CD14-positive monocyte (primary cell): ENCODE data around the gene MALAT1. TPM values are rescaled to one million over a fixed set of nuclear protein-coding genes. Genes with fewer than 3 reads are reported as not detected.

Experiments
- DNase-seq, 3 donors: peaks; one replicate each; pipeline ENCODE4 v3.0.0-alpha.2; 2011 to 2022
- H2AFZ ChIP-seq: 2 replicates; pipeline ENCODE4 v1.6.0; 2012; ENCODE audit warnings: mild to moderate bottlenecking, low read depth, low read length, inconsistent platforms; ENCODE audit not compliant: insufficient read depth, poor library complexity, severe bottlenecking
- H3K27ac ChIP-seq, 2 donors: 1 replicate in 1 of 2; 2 replicates in 1 of 2; pipeline ENCODE4 v1.5.1; 2012 to 2013; ENCODE audit warnings: low read length in 2 of 2, control low read depth in 1 of 2, inconsistent platforms in 1 of 2, low read depth in 1 of 2, mild to moderate bottlenecking in 1 of 2
- H3K27me3 ChIP-seq, 2 donors: one replicate each; pipeline versions ENCODE4 v1.6.0 to v1.6.1; 2011 to 2013; ENCODE audit warnings: low read length in 2 of 2; ENCODE audit not compliant: control insufficient read depth in 2 of 2, insufficient read depth in 2 of 2
- H3K36me3 ChIP-seq, 2 donors: replicated peaks in 1 of 2; 1 replicate in 1 of 2; 2 replicates in 1 of 2; pipeline versions ENCODE4 v1.5.1 to v1.6.1; 2012 to 2013; ENCODE audit warnings: low read length in 2 of 2, control low read depth in 1 of 2, inconsistent platforms in 1 of 2, mild to moderate bottlenecking in 1 of 2; ENCODE audit not compliant: insufficient read depth in 2 of 2, control insufficient read depth in 1 of 2
- H3K4me1 ChIP-seq, 2 donors: 1 replicate in 1 of 2; 2 replicates in 1 of 2; pipeline versions ENCODE4 v1.5.1 to v1.6.1; 2012 to 2013; ENCODE audit warnings: low read length in 2 of 2, control low read depth in 1 of 2, inconsistent platforms in 1 of 2, mild to moderate bottlenecking in 1 of 2, moderate library complexity in 1 of 2; ENCODE audit not compliant: insufficient read depth in 2 of 2, control insufficient read depth in 1 of 2
- H3K4me2 ChIP-seq: replicated peaks from 2 replicates; pipeline ENCODE3; 2012; ENCODE audit warnings: low read length, moderate library complexity, mild to moderate bottlenecking; ENCODE audit not compliant: poor library complexity, severe bottlenecking; ENCODE audit errors: extremely low read depth
- H3K4me3 ChIP-seq, 3 experiments: fragments of 200-600 bp in 1 of 3; sonication (generic) in 1 of 3; replicated peaks in 1 of 3; 1 replicate in 2 of 3; 2 replicates in 1 of 3; pipeline ENCODE4 v1.5.1; 2011 to 2013; ENCODE audit warnings: low read length in 3 of 3, mild to moderate bottlenecking in 3 of 3, control low read depth in 2 of 3, low read depth in 2 of 3, inconsistent platforms in 1 of 3, moderate library complexity in 1 of 3
- H3K79me2 ChIP-seq: 2 replicates; pipeline ENCODE4 v1.6.0; 2012; ENCODE audit warnings: mild to moderate bottlenecking, control low read depth, inconsistent platforms, low read length, moderate library complexity; ENCODE audit not compliant: insufficient read depth
- H3K9ac ChIP-seq: 2 replicates; pipeline ENCODE4 v1.6.0; 2017; ENCODE audit warnings: low read length, mild to moderate bottlenecking; ENCODE audit not compliant: insufficient read depth, poor library complexity, severe bottlenecking
- H3K9me3 ChIP-seq, 2 donors: replicated peaks in 1 of 2; 1 replicate in 1 of 2; 2 replicates in 1 of 2; pipeline versions ENCODE4 v1.5.1 to v1.6.1; 2012 to 2013; ENCODE audit warnings: low read length in 2 of 2, control low read depth in 1 of 2; ENCODE audit not compliant: control insufficient read depth in 1 of 2, insufficient read depth in 1 of 2
- H4K20me1 ChIP-seq: 2 replicates; pipeline ENCODE4 v1.6.0; 2012; ENCODE audit warnings: mild to moderate bottlenecking, low read length, control low read depth, moderate library complexity; ENCODE audit not compliant: insufficient read depth
- H3K27ac Mint-ChIP-seq, 7 donors: one replicate each; pipeline ENCODE4 v1.8.0; 2020; ENCODE audit warnings: mild to moderate bottlenecking in 7 of 7, mixed read lengths in 7 of 7, moderate library complexity in 6 of 7, inconsistent platforms in 2 of 7
- H3K27me3 Mint-ChIP-seq, 3 donors: one replicate each; pipeline ENCODE4 v1.8.0; 2021 to 2022; ENCODE audit warnings: low read depth in 3 of 3, mild to moderate bottlenecking in 3 of 3, mixed read lengths in 3 of 3, moderate library complexity in 3 of 3, inconsistent platforms in 1 of 3
- H3K36me3 Mint-ChIP-seq, 2 donors: one replicate each; pipeline ENCODE4 v1.8.0; 2020; ENCODE audit warnings: mixed read lengths in 2 of 2, inconsistent platforms in 1 of 2, mild to moderate bottlenecking in 1 of 2
- H3K4me1 Mint-ChIP-seq: one replicate; pipeline ENCODE4 v1.8.0; 2020; ENCODE audit warnings: mild to moderate bottlenecking, mixed read lengths
- H3K4me3 Mint-ChIP-seq, 2 donors: one replicate each; pipeline ENCODE4 v1.8.0; 2020; ENCODE audit warnings: mild to moderate bottlenecking in 2 of 2, mixed read lengths in 2 of 2, moderate library complexity in 1 of 2
- H3K9me3 Mint-ChIP-seq, 7 donors: one replicate each; pipeline ENCODE4 v1.8.0; 2020 to 2022; ENCODE audit warnings: mixed read lengths in 7 of 7, mild to moderate bottlenecking in 6 of 7, moderate library complexity in 6 of 7, inconsistent platforms in 2 of 7
- CTCF ChIP-seq: fragments of 200-600 bp; IDR thresholded peaks from one replicate; pipeline ENCODE4 v1.8.0; 2022; ENCODE audit warnings: antibody characterized with exemption, mild to moderate bottlenecking
- WGBS: methylation state at CpG from one replicate; pipeline ENCODE4 v1.1.5; 2013; ENCODE audit warnings: missing lambda C conversion rate; ENCODE audit not compliant: insufficient coverage; 5-methylcytosine and 5-hydroxymethylcytosine counted together
- intact Hi-C, 2 donors: fragments of 100-400 bp; cut with micrococcal nuclease; formaldehyde crosslinking; loops; one replicate each; pipeline versions ENCODE4 v1.15.0 to v1.15.1; 2023
- polyA plus RNA-seq, 3 donors: library from polyadenylated mRNA; depleted of rRNA in 1 of 3; unstranded in 2 of 3; stranded (reverse) in 1 of 3; fragments of 300-500 nt in 2 of 3; fragments of >200 nt in 1 of 3; fragmentation: Illumina TruSeq in 2 of 3; gene quantifications; 1 replicate in 2 of 3; 2 replicates in 1 of 3; pipeline ENCODE4 v1.2.3, GENCODE V29; 2012 to 2021

The MALAT1 gene
- polyA plus RNA-seq, 3 donors: 263 to 815 (median 554) TPM

- H3K4me3 Mint-ChIP-seq: no peak overlapping the region
- TF ChIP-seq CTCF: no peak
- peaks cover 0 to 2% (median 0%) of the 10 kb centered on the region in 3 donors for H3K27me3 Mint-ChIP-seq
- Histone ChIP-seq H3K4me3 (peak overlapping the region; percentile 96 to 100 (median 99)), H3K36me3 (peaks cover 49 to 66% of the 10 kb centered on the region in 2 donors), H3K4me1 (peaks cover 37 to 45% of the 10 kb centered on the region in 2 donors), H3K9me3 (no peaks in the 10 kb centered on the region), H3K79me2 (peaks cover 95% of the 10 kb centered on the region), H3K9ac (peak overlapping the region; percentile 100), H3K27me3 (no peaks in the 10 kb centered on the region), H4K20me1 (peaks cover 72% of the 10 kb centered on the region), H3K27ac (peak overlapping the region; percentile 92 to 98), H3K4me2 (peak overlapping the region; percentile 93), H2AFZ (no peak overlapping the region)
- intact Hi-C loops: no loop called here
- H3K4me1 Mint-ChIP-seq: peaks cover 31% of the 10 kb centered on the region
- DNase-seq: no peak
- H3K27ac Mint-ChIP-seq: no peak overlapping the region
- H3K9me3 Mint-ChIP-seq: peaks cover 0 to 10% (median 0%) of the 10 kb centered on the region in 7 donors
- peaks cover 21 to 28% of the 10 kb centered on the region in 2 donors for H3K36me3 Mint-ChIP-seq
- no CpG with 5 or more reads among the region's 2 CpGs for WGBS
Observed at GRCh38 chr11:65501186-65501471, 2.3 kb downstream of the MALAT1 start.

- no peaks in the 10 kb centered on the region for H3K27me3 ChIP-seq
- H3K27me3 Mint-ChIP-seq: peaks cover 0 to 2% (median 0%) of the 10 kb centered on the region in 3 donors
- peaks cover 21 to 34% of the 10 kb centered on the region in 2 donors for H3K36me3 Mint-ChIP-seq
- no peak overlapping the region for H2AFZ ChIP-seq
- peaks cover 49 to 66% of the 10 kb centered on the region in 2 donors for H3K36me3 ChIP-seq
- H3K9me3 ChIP-seq: no peaks in the 10 kb centered on the region
- TF ChIP-seq CTCF: no peak
- peak overlapping the region; percentile 100 for H3K9ac ChIP-seq
- no peak for DNase-seq
- peak overlapping the region; percentile 93 for H3K4me2 ChIP-seq
- peaks cover 0 to 10% (median 0%) of the 10 kb centered on the region in 7 donors for H3K9me3 Mint-ChIP-seq
- peak overlapping the region in 1 of 7 donors; percentile 90 for H3K27ac Mint-ChIP-seq
- H3K4me3 ChIP-seq: peak overlapping the region; percentile 96 to 100 (median 99)
- peaks cover 93% of the 10 kb centered on the region for H3K79me2 ChIP-seq
- H3K4me3 Mint-ChIP-seq: no peak overlapping the region
- H3K4me1 Mint-ChIP-seq: peaks cover 32% of the 10 kb centered on the region
- H3K27ac ChIP-seq: peak overlapping the region; percentile 92 to 98
- intact Hi-C loops: no loop called here
- peaks cover 77% of the 10 kb centered on the region for H4K20me1 ChIP-seq
- H3K4me1 ChIP-seq: peaks cover 37 to 45% of the 10 kb centered on the region in 2 donors
- WGBS: 0% methylated on average over 2 of the region's 3 CpGs
Observed at GRCh38 chr11:65501472-65502273, 2.8 kb downstream of the MALAT1 start.
